Fibroblast of skin of abdomen (primary cell): Measurements from ENCODE around the gene FBXL12.
"Not testable (repeated sequence)": the region's sequence is repeated elsewhere in the genome, so short reads cannot be mapped to it uniquely, and the experiment has no call there.

Experiments
- DNase-seq: peaks from one replicate; pipeline ENCODE4 v3.0.0-alpha.2; 2013

FBXL12 gene

GRCh38 chr19:9838324-9838723, 19.4 kb upstream of the FBXL12 start:
- DNase-seq = no peak

- peak; percentile 45 for DNase-seq
Observed at GRCh38 chr19:9836021-9836420, 17.1 kb upstream of the FBXL12 start.

- no peak for DNase-seq
Observed at GRCh38 chr19:9835507-9835949, 16.6 kb upstream of the FBXL12 start.

- peak; percentile 98 for DNase-seq
Observed at GRCh38 chr19:9834726-9835506, 16.0 kb upstream of the FBXL12 start, which contains the start of gene PIN1. TSS of gene PIN1 (plus strand) at chr19:9835318. CDS start at chr19:9835345, 27 bp downstream.

- no peak for DNase-seq
Observed at GRCh38 chr19:9834307-9834725, 15.4 kb upstream of the FBXL12 start.

GRCh38 chr19:9828551-9829063, 9.7 kb upstream of the FBXL12 start:
- DNase-seq = no peak

- DNase-seq = peak; percentile 78
Observed at GRCh38 chr19:9827289-9828238, 8.7 kb upstream of the FBXL12 start, which contains the start of gene UBL5. TSS of gene UBL5 (plus strand) at chr19:9827918. CDS start at chr19:9828338, 420 bp downstream.

GRCh38 chr19:9823816-9824215, 4.9 kb upstream of the FBXL12 start:
- DNase-seq = no peak

GRCh38 chr19:9820034-9820433, 1.2 kb upstream of the FBXL12 start:
- DNase-seq = not testable (repeated sequence)

- DNase-seq = no peak
Observed at GRCh38 chr19:9819596-9819909, 674 bp upstream of the FBXL12 start.

- DNase-seq = no peak
Observed at GRCh38 chr19:9818175-9818733, 625 bp downstream of the FBXL12 start.

- no peak for DNase-seq
Observed at GRCh38 chr19:9811139-9811538, 7.7 kb downstream of the FBXL12 start.

- DNase-seq = no peak
Observed at GRCh38 chr19:9808855-9809824, 9.7 kb downstream of the FBXL12 start.

- DNase-seq = no peak
Observed at GRCh38 chr19:9806803-9807202, 12.1 kb downstream of the FBXL12 start.

GRCh38 chr19:9801976-9802375, 16.9 kb downstream of the FBXL12 start:
- no peak for DNase-seq

- no peak for DNase-seq
Observed at GRCh38 chr19:9799162-9799561, 19.7 kb downstream of the FBXL12 start.

GRCh38 chr19:9797871-9798270, 21.0 kb downstream of the FBXL12 start:
- no peak for DNase-seq

GRCh38 chr19:9796113-9796773, 22.6 kb downstream of the FBXL12 start:
- peak; percentile 86 for DNase-seq

GRCh38 chr19:9793071-9793591, 25.7 kb downstream of the FBXL12 start:
- DNase-seq = peak; percentile 52

GRCh38 chr19:9792206-9793070, 26.4 kb downstream of the FBXL12 start:
- DNase-seq = peak; percentile 94
